ENCODE results near the gene HTT. TPM values are rescaled to one million over a fixed set of nuclear protein-coding genes. Genes with fewer than 3 reads are reported as not detected.

HTT gene
- total RNA-seq, 3 donors from 2014 or later = 50.5 to 59.3 (median 51.5) TPM

DNA sequence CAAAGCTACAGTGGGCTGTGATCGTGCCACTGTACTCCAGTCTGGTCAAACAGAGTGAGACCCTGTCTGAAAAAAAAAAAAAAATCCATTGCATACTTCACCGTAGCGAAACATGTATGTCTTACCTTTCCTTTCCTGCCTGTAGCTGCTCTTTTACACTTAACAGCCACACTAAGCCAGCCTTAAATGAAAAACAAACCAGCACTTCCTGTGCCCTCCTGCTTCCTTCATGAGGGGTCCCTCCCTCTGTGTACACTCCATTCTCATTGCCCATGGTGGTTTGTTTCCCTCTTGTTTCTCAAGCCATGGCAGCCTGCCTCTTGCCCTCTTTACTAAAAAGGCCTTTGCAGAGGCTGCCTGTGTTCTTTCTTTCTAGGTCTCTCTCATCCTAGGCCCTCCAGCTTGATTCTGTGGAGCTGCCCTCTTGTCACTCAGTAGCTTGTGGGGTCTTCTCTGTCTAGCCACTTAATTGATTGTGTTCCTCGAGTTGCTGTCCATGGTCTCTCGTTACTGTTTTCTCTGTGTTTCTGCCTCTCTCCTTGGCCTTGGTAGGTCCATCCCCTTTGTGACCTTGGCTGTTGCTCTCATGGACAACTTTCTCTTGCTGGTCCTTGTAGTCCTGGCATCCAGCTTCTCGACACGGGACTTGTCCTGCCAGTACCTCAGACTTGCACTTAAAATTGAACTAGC, 122.3 kb downstream of the HTT start:
- Mint-ChIP-seq H3K9me3 (no peaks in the 10 kb centered on the region), H3K27me3 (ENCODE audit: low read depth) (no peaks in the 10 kb centered on the region), H3K4me1 (ENCODE audit: low read depth) (peaks cover 73% of the 10 kb centered on the region), H3K4me3 (peak overlapping the region; percentile 2), H3K36me3 (ENCODE audit: insufficient read depth) (peaks cover 2% of the 10 kb centered on the region)
- ATAC-seq (peak in 1 of 2 donors; percentile 44), DNase-seq (no peak)

DNA sequence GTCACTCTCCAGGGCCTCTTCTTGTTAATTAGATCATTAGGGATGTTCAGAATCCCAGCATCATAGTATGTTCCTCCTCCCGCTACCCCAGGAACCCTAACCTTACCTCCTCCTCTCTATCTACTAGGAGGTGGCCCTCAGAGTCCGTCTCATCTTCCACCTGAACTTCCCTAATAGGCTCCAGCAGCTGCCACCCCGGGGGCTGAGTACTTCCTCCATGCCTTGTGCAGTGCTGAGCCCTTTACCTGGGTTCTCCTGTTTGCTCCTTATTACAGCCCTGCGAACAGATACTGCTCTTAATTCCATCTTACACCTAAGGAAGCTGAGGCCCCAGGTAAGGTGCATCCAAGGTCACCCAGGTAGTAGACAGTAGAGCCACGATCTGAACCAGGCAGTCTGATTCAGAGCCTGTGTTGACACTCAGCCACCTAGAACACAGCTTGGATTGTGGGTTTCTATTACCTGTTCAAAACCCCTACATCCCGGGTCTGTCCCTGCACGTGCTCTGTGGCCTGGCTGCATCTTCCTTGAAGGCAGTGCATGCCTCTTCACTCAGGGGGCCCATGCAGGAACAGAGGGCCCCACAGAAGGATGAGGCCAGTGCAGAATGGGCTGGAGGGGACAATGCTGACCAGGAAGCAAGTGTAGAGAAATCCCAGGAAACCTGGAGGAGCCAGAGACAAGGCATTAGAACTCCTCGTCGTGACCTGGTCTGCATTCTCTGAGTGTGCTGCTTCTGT, 123.1 kb downstream of the HTT start:
- Mint-ChIP-seq H3K9me3 (no peaks in the 10 kb centered on the region), H3K4me1 (ENCODE audit: low read depth) (peaks cover 75% of the 10 kb centered on the region), H3K4me3 (no peak overlapping the region), H3K36me3 (ENCODE audit: insufficient read depth) (peaks cover 2% of the 10 kb centered on the region), H3K27me3 (ENCODE audit: low read depth) (no peaks in the 10 kb centered on the region)
- DNase-seq = no peak
- ATAC-seq = no peak

DNA sequence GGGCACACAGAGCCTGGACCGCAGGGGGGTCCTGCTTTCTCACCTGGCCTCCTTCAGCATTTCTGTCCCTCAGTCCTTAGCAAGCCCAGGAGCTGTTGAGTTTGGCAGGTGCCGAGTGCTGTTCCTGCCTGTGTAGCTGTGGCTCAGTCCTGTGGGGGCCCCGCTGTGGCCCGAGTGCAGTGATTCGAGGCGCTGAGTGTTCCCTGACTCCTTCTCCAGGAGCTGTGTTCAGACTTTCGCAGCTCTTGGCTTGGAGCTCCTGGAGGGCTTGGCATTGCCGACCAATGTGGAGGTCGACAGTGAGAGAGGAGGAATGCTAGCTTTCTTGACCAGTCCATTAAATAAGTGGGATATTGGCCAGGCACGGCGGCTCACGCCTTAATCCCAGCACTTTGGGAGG, 124.4 kb downstream of the HTT start:
- no peaks in the 10 kb centered on the region for H3K9me3 Mint-ChIP-seq
- ATAC-seq = no peak
- no peaks in the 10 kb centered on the region for H3K27me3 Mint-ChIP-seq (ENCODE audit: low read depth)
- H3K36me3 Mint-ChIP-seq (ENCODE audit: insufficient read depth) = peaks cover 6% of the 10 kb centered on the region
- no peak overlapping the region for H3K4me3 Mint-ChIP-seq
- no peak for DNase-seq
- H3K4me1 Mint-ChIP-seq (ENCODE audit: low read depth) = peaks cover 77% of the 10 kb centered on the region

DNA sequence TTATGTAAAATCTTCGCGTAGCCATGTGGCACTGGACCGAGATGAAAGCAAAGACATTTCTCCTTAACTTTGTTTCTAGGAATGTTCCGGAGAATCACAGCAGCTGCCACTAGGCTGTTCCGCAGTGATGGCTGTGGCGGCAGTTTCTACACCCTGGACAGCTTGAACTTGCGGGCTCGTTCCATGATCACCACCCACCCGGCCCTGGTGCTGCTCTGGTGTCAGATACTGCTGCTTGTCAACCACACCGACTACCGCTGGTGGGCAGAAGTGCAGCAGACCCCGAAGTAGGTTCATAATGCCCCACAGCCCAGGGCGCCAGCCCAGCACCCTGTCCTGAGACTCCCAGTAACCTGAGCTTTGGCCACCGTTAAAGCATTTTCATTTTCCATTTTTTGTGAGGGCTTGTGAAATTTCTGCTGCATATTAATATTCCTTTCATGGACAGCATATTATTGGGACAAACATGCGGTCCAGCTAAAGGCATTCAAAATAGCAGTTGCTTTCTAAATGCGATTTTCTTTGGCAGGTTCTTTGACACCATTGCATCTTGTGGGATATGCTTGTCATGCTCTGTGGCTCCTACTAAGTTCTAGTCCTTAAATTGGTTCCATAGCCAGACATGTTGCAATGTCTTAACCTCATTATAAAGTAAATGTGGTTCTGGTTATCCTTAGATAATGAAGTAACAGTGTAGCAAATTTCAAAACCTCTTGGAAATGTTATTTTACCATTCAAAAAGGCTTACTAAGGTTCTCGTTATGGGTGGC, 125.4 kb downstream of the HTT start:
- Mint-ChIP-seq H3K4me3 (no peak overlapping the region), H3K9me3 (no peaks in the 10 kb centered on the region), H3K4me1 (ENCODE audit: low read depth) (peaks cover 72% of the 10 kb centered on the region), H3K36me3 (ENCODE audit: insufficient read depth) (peaks cover 9% of the 10 kb centered on the region), H3K27me3 (ENCODE audit: low read depth) (no peaks in the 10 kb centered on the region)
- ATAC-seq = no peak
- no peak for DNase-seq

- no peaks in the 10 kb centered on the region for H3K27me3 Mint-ChIP-seq (ENCODE audit: low read depth)
- H3K4me3 Mint-ChIP-seq = no peak overlapping the region
- peaks cover 9% of the 10 kb centered on the region for H3K36me3 Mint-ChIP-seq (ENCODE audit: insufficient read depth)
- H3K4me1 Mint-ChIP-seq (ENCODE audit: low read depth) = peaks cover 64% of the 10 kb centered on the region
- DNase-seq = no peak
- no peak for ATAC-seq
- no peaks in the 10 kb centered on the region for H3K9me3 Mint-ChIP-seq
Observed at GRCh38 chr4:3200423-3201090, 126.1 kb downstream of the HTT start.

- H3K4me3 Mint-ChIP-seq = peak overlapping the region; percentile 66
- ATAC-seq (peak; percentile 79), DNase-seq (peak; percentile 49)
- no peaks in the 10 kb centered on the region for H3K27me3 Mint-ChIP-seq (ENCODE audit: low read depth)
- no peaks in the 10 kb centered on the region for H3K9me3 Mint-ChIP-seq
- peaks cover 50% of the 10 kb centered on the region for H3K4me1 Mint-ChIP-seq (ENCODE audit: low read depth)
- peaks cover 18% of the 10 kb centered on the region for H3K36me3 Mint-ChIP-seq (ENCODE audit: insufficient read depth)
Observed at GRCh38 chr4:3201718-3202702, 127.5 kb downstream of the HTT start.

GRCh38 chr4:3202836-3203820, 128.6 kb downstream of the HTT start:
- H3K4me3 Mint-ChIP-seq = peak overlapping the region; percentile 66
- H3K9me3 Mint-ChIP-seq = no peaks in the 10 kb centered on the region
- DNase-seq = peak; percentile 29
- peaks cover 28% of the 10 kb centered on the region for H3K36me3 Mint-ChIP-seq (ENCODE audit: insufficient read depth)
- peak; percentile 50 to 59 for ATAC-seq
- no peaks in the 10 kb centered on the region for H3K27me3 Mint-ChIP-seq (ENCODE audit: low read depth)
- H3K4me1 Mint-ChIP-seq (ENCODE audit: low read depth) = peaks cover 41% of the 10 kb centered on the region

DNA sequence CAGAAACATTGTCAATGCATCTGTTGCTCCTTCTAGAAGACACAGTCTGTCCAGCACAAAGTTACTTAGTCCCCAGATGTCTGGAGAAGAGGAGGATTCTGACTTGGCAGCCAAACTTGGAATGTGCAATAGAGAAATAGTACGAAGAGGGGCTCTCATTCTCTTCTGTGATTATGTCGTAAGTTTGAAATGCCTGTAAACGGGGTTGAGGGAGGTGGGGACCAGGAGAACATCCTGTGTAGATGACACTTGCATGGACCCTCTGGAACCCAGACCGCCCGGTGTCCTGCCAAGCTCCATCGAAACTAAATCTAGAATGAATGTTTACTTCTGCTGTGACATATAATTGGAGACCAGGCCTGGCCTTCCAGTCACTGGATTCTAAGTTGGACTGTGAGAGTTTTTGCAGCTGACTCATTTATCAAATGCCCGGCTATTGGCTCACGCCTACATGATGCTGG, 129.5 kb downstream of the HTT start:
- H3K36me3 Mint-ChIP-seq (ENCODE audit: insufficient read depth) = peaks cover 34% of the 10 kb centered on the region
- no peaks in the 10 kb centered on the region for H3K27me3 Mint-ChIP-seq (ENCODE audit: low read depth)
- DNase-seq (no peak), ATAC-seq (no peak)
- peaks cover 41% of the 10 kb centered on the region for H3K4me1 Mint-ChIP-seq (ENCODE audit: low read depth)
- no peaks in the 10 kb centered on the region for H3K9me3 Mint-ChIP-seq
- H3K4me3 Mint-ChIP-seq = no peak overlapping the region

- DNase-seq = no peak
- H3K36me3 Mint-ChIP-seq (ENCODE audit: insufficient read depth) = peaks cover 40% of the 10 kb centered on the region
- H3K27me3 Mint-ChIP-seq (ENCODE audit: low read depth) = no peaks in the 10 kb centered on the region
- ATAC-seq = no peak
- no peak overlapping the region for H3K4me3 Mint-ChIP-seq
- peaks cover 31% of the 10 kb centered on the region for H3K4me1 Mint-ChIP-seq (ENCODE audit: low read depth)
- no peaks in the 10 kb centered on the region for H3K9me3 Mint-ChIP-seq
Observed at GRCh38 chr4:3205995-3206394, 131.5 kb downstream of the HTT start.

GRCh38 chr4:3206439-3207100, 132.1 kb downstream of the HTT start:
- DNase-seq = no peak
- Mint-ChIP-seq H3K36me3 (ENCODE audit: insufficient read depth) (peaks cover 39% of the 10 kb centered on the region), H3K9me3 (no peaks in the 10 kb centered on the region), H3K4me1 (ENCODE audit: low read depth) (peaks cover 27% of the 10 kb centered on the region), H3K4me3 (no peak overlapping the region), H3K27me3 (ENCODE audit: low read depth) (no peaks in the 10 kb centered on the region)
- ATAC-seq = no peak

- DNase-seq (no peak), ATAC-seq (no peak)
- H3K4me1 Mint-ChIP-seq (ENCODE audit: low read depth) = peaks cover 17% of the 10 kb centered on the region
- no peak overlapping the region for H3K4me3 Mint-ChIP-seq
- H3K27me3 Mint-ChIP-seq (ENCODE audit: low read depth) = no peaks in the 10 kb centered on the region
- peaks cover 42% of the 10 kb centered on the region for H3K36me3 Mint-ChIP-seq (ENCODE audit: insufficient read depth)
- H3K9me3 Mint-ChIP-seq = no peaks in the 10 kb centered on the region
Observed at GRCh38 chr4:3207531-3208037, 133.1 kb downstream of the HTT start.

- no peak for ATAC-seq
- Mint-ChIP-seq H3K36me3 (ENCODE audit: insufficient read depth) (peaks cover 48% of the 10 kb centered on the region), H3K27me3 (ENCODE audit: low read depth) (no peaks in the 10 kb centered on the region), H3K9me3 (no peaks in the 10 kb centered on the region), H3K4me3 (no peak overlapping the region), H3K4me1 (ENCODE audit: low read depth) (peaks cover 4% of the 10 kb centered on the region)
- no peak for DNase-seq
Observed at GRCh38 chr4:3208826-3209225, 134.3 kb downstream of the HTT start.
